ENCODE measurements around the gene TRPM3.

GRCh38 chr9:70514273-70514672 is 607.1 kb downstream of the TRPM3 start:
- TF ChIP-seq EP300 (IDR thresholded peaks at IDR 0.05) (no peak), CTCF (IDR thresholded peaks at IDR 0.05) (no peak)
